ENCODE data around the gene WWOX.

Gene WWOX

GRCh38 chr16:78469787-78470186 is 370.3 kb downstream of the WWOX start:
- DNase-seq (ENCODE audit: low read depth), result no peak

- DNase-seq (ENCODE audit: low read depth), result no peak
These were observed 373.7 kb downstream of the WWOX start for GRCh38 chr16:78473031-78473699.

GRCh38 chr16:78474762-78475161 is 375.3 kb downstream of the WWOX start:
- DNase-seq (ENCODE audit: low read depth), result no peak

GRCh38 chr16:78476615-78477014 is 377.2 kb downstream of the WWOX start:
- DNase-seq (ENCODE audit: low read depth), result no peak

GRCh38 chr16:78478267-78478861 is 378.9 kb downstream of the WWOX start:
- peak; percentile 18 for DNase-seq (ENCODE audit: low read depth)

GRCh38 chr16:78479723-78480122 is 380.3 kb downstream of the WWOX start:
- no peak for DNase-seq (ENCODE audit: low read depth)

GRCh38 chr16:78480588-78480987 is 381.1 kb downstream of the WWOX start:
- no peak for DNase-seq (ENCODE audit: low read depth)

GRCh38 chr16:78483124-78483992 is 383.9 kb downstream of the WWOX start:
- no peak for DNase-seq (ENCODE audit: low read depth)

GRCh38 chr16:78484509-78485058 is 385.1 kb downstream of the WWOX start:
- DNase-seq (ENCODE audit: low read depth), result no peak

- no peak for DNase-seq (ENCODE audit: low read depth)
These were observed 385.9 kb downstream of the WWOX start for GRCh38 chr16:78485188-78485916.

- DNase-seq (ENCODE audit: low read depth), result no peak
These were observed 386.4 kb downstream of the WWOX start for GRCh38 chr16:78485917-78486257.

- DNase-seq (ENCODE audit: low read depth), result no peak
These were observed 388.0 kb downstream of the WWOX start for GRCh38 chr16:78487471-78487870.

GRCh38 chr16:78489072-78489471 is 389.6 kb downstream of the WWOX start:
- no peak for DNase-seq (ENCODE audit: low read depth)

- DNase-seq (ENCODE audit: low read depth), result no peak
These were observed 390.2 kb downstream of the WWOX start for GRCh38 chr16:78489631-78490030.

- DNase-seq (ENCODE audit: low read depth), result no peak
These were observed 391.0 kb downstream of the WWOX start for GRCh38 chr16:78490431-78490830.

GRCh38 chr16:78490847-78491246 is 391.4 kb downstream of the WWOX start:
- no peak for DNase-seq (ENCODE audit: low read depth)

- DNase-seq (ENCODE audit: low read depth), result no peak
These were observed 394.1 kb downstream of the WWOX start for GRCh38 chr16:78493573-78493972.

GRCh38 chr16:78494105-78494504 is 394.7 kb downstream of the WWOX start:
- no peak for DNase-seq (ENCODE audit: low read depth)

- DNase-seq (ENCODE audit: low read depth), result no peak
These were observed 395.2 kb downstream of the WWOX start for GRCh38 chr16:78494674-78495073.

GRCh38 chr16:78496189-78496588 is 396.7 kb downstream of the WWOX start:
- DNase-seq (ENCODE audit: low read depth), result no peak

GRCh38 chr16:78499399-78499798 is 399.9 kb downstream of the WWOX start:
- DNase-seq (ENCODE audit: low read depth), result no peak

GRCh38 chr16:78500659-78501270 is 401.3 kb downstream of the WWOX start:
- DNase-seq (ENCODE audit: low read depth), result no peak

Measured in CMK (cell line).